ENCODE results near the gene BCCIP.

The BCCIP gene

DNA sequence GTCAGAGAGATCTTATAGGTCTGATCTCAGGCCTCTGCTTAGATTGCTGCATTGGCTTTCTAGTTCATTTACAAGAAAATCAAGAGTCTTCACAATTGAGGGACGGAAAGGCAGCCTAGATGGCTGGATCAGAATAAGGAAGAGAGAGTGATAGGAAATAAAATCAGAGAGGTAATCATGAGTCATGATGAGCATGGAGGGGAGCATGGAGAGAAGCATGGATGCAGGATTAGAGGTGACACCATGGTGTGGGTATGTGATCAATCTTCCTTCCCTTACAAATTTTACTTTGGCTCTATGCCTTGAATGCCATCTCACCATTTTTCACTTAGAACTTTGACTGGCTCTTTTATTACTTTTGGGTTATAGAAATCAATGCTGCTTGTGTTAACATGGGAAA lies 1.4 kb downstream of the BCCIP start:
- peaks cover 13% of the 10 kb centered on the region for H3K36me3 ChIP-seq (ENCODE audit: control insufficient read depth, insufficient read depth, low read length)
- no peaks in the 10 kb centered on the region for H3K27me3 ChIP-seq (replicated peaks; ENCODE audit: control insufficient read depth, insufficient read depth, low read length)
- TF ChIP-seq, protein P1, sequence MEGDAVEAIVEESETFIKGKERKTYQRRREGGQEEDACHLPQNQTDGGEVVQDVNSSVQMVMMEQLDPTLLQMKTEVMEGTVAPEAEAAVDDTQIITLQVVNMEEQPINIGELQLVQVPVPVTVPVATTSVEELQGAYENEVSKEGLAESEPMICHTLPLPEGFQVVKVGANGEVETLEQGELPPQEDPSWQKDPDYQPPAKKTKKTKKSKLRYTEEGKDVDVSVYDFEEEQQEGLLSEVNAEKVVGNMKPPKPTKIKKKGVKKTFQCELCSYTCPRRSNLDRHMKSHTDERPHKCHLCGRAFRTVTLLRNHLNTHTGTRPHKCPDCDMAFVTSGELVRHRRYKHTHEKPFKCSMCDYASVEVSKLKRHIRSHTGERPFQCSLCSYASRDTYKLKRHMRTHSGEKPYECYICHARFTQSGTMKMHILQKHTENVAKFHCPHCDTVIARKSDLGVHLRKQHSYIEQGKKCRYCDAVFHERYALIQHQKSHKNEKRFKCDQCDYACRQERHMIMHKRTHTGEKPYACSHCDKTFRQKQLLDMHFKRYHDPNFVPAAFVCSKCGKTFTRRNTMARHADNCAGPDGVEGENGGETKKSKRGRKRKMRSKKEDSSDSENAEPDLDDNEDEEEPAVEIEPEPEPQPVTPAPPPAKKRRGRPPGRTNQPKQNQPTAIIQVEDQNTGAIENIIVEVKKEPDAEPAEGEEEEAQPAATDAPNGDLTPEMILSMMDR (IDR thresholded peaks at IDR 0.05; ENCODE audit: insufficient read depth, low read length, poor library complexity, severe bottlenecking) = no peak
- DNase-seq (ENCODE audit: extremely low read depth, insufficient read length) = no peak
- H3K4me3 ChIP-seq (replicated peaks; ENCODE audit: low read depth, low read length) = peak overlapping the region; percentile 91

DNA sequence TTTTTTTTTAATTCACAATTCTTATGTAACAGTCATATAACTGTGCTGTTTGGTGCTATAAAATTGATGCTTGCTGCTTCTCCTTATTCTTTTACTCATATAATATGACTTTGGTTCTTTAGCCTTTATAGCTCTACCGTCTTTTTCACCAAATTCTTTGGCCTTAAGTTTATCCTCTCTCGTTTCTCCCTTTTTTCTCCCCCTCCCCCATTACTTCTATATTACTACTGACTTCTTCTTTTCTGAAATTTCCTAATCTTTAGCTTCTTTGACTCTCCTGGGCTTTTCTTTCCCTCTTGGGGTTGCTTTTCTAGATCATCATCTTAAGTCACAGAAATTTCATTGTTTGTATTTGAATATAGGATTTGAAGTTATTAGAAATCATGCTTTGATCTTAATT lies 3.8 kb downstream of the BCCIP start:
- H3K27me3 ChIP-seq (replicated peaks; ENCODE audit: control insufficient read depth, insufficient read depth, low read length) = no peaks in the 10 kb centered on the region
- TF ChIP-seq, protein P1 (IDR thresholded peaks at IDR 0.05; ENCODE audit: insufficient read depth, low read length, poor library complexity, severe bottlenecking) = no peak
- no peak overlapping the region for H3K4me3 ChIP-seq (replicated peaks; ENCODE audit: low read depth, low read length)
- no peak for DNase-seq (ENCODE audit: extremely low read depth, insufficient read length)
- H3K36me3 ChIP-seq (ENCODE audit: control insufficient read depth, insufficient read depth, low read length) = peaks cover 13% of the 10 kb centered on the region

GRCh38 chr10:125828311-125828710 lies 5.0 kb downstream of the BCCIP start:
- Histone ChIP-seq H3K4me3 (replicated peaks; ENCODE audit: low read depth, low read length) (no peak overlapping the region), H3K27me3 (replicated peaks; ENCODE audit: control insufficient read depth, insufficient read depth, low read length) (no peaks in the 10 kb centered on the region), H3K36me3 (ENCODE audit: control insufficient read depth, insufficient read depth, low read length) (peaks cover 18% of the 10 kb centered on the region)
- TF ChIP-seq, protein P1 (IDR thresholded peaks at IDR 0.05; ENCODE audit: insufficient read depth, low read length, poor library complexity, severe bottlenecking) = no peak
- no peak for DNase-seq (ENCODE audit: extremely low read depth, insufficient read length)

DNA sequence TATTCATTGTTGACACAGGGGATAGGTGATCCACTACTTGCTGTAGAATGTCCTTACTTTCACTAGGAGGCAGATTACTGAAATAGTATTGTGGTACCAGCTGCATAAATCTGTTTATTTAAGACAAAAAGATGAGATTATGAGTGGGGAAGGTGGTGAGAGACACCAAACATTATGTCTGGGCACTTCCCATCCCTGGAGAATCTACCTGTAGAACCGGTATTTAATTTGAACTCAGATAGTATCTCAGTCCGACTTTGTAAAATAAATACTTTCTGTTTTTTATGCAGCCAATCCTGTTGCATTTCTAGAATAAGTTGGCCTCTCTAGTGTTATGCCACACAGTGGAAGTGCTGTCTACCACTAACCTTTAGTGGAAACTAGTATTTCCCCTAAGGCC lies 13.4 kb downstream of the BCCIP start:
- no peak for DNase-seq (ENCODE audit: extremely low read depth, insufficient read length)
- Histone ChIP-seq H3K4me3 (replicated peaks; ENCODE audit: low read depth, low read length) (no peak overlapping the region), H3K27me3 (replicated peaks; ENCODE audit: control insufficient read depth, insufficient read depth, low read length) (no peaks in the 10 kb centered on the region), H3K36me3 (ENCODE audit: control insufficient read depth, insufficient read depth, low read length) (peaks cover 21% of the 10 kb centered on the region)
- TF ChIP-seq, protein P1 (IDR thresholded peaks at IDR 0.05; ENCODE audit: insufficient read depth, low read length, poor library complexity, severe bottlenecking) = no peak

GRCh38 chr10:125838802-125839575 lies 15.6 kb downstream of the BCCIP start:
- Histone ChIP-seq H3K27me3 (replicated peaks; ENCODE audit: control insufficient read depth, insufficient read depth, low read length) (no peaks in the 10 kb centered on the region), H3K4me3 (replicated peaks; ENCODE audit: low read depth, low read length) (no peak overlapping the region), H3K36me3 (ENCODE audit: control insufficient read depth, insufficient read depth, low read length) (peaks cover 17% of the 10 kb centered on the region)
- TF ChIP-seq, protein P1 (IDR thresholded peaks at IDR 0.05; ENCODE audit: insufficient read depth, low read length, poor library complexity, severe bottlenecking) = no peak
- DNase-seq (ENCODE audit: extremely low read depth, insufficient read length) = no peak

Data from GM06990 (cell line).